Mammary epithelial cell (primary cell): Measurements from ENCODE around the gene CDK5RAP3.

Experiments
- EZH2 ChIP-seq: IDR thresholded peaks from 2 replicates; pipeline ENCODE4 v1.6.1; 2012; ENCODE audit warnings: low read length, inconsistent platforms, borderline replicate concordance
- TF ChIP-seq, protein P1 (sequence below), 2 donors: IDR thresholded peaks in 1 of 2; conservative IDR thresholded peaks in 1 of 2; 2 replicates each; pipeline ENCODE4 v1.5.1; 2011 to 2012; ENCODE audit warnings: inconsistent platforms in 2 of 2, low read length in 2 of 2, mild to moderate bottlenecking in 2 of 2, control low read depth in 1 of 2, low read depth in 1 of 2; ENCODE audit not compliant: insufficient read depth in 1 of 2; ENCODE audit errors: extremely low read depth in 1 of 2

DNA sequence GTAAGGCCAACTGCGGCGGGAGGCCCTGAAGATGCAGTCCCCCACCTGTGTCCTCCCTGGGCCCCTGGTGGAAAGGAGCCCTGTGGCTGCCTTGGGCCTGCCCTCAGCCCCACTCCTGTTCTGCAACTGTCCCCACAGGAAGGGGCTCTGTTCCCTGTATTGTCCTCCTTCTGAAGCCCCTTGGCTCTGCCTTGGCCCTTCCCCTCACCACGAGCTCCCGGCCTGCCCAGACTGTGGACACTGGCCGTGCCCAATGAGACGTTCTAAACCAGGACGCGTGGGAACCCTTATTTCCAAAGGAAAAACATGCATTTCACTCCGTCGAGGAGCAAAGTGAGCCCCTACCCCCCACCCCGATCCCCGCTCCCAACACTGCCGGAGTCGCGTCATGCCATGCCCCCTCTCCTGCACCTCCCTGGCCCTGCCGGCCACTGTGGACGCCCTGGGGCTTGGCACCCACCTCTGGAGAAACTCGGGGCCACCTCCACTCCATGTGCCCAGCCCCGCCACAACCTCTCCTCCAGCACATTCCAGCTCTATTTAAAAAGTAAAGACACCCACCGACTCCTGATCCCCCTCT, 43.0 kb upstream of the CDK5RAP3 start:
- TF ChIP-seq, protein P1, sequence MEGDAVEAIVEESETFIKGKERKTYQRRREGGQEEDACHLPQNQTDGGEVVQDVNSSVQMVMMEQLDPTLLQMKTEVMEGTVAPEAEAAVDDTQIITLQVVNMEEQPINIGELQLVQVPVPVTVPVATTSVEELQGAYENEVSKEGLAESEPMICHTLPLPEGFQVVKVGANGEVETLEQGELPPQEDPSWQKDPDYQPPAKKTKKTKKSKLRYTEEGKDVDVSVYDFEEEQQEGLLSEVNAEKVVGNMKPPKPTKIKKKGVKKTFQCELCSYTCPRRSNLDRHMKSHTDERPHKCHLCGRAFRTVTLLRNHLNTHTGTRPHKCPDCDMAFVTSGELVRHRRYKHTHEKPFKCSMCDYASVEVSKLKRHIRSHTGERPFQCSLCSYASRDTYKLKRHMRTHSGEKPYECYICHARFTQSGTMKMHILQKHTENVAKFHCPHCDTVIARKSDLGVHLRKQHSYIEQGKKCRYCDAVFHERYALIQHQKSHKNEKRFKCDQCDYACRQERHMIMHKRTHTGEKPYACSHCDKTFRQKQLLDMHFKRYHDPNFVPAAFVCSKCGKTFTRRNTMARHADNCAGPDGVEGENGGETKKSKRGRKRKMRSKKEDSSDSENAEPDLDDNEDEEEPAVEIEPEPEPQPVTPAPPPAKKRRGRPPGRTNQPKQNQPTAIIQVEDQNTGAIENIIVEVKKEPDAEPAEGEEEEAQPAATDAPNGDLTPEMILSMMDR (conservative IDR thresholded peaks at IDR 0.05 in 1 of 2, IDR thresholded peaks at IDR 0.05 in 1 of 2; ENCODE audit: extremely low read depth in 1 of 2, insufficient read depth in 1 of 2, low read depth in 1 of 2, low read length in 2 of 2), result no peak
- TF ChIP-seq EZH2, result no peak
